DOHH2 (cell line): ENCODE measurements around the gene TRIM41.
"Not testable (repeated sequence)": the region's sequence is repeated elsewhere in the genome, so short reads cannot be mapped to it uniquely, and the experiment has no call there.

Experiments used
- H3F3A ChIP-seq: fragments of 200-600 bp; sonication (generic), shearing (Covaris generic); 2 replicates; pipeline ENCODE4 v1.6.0; 2016; ENCODE audit warnings: antibody characterized with exemption, mild to moderate bottlenecking; ENCODE audit not compliant: control insufficient read depth, insufficient read depth
- H3K27ac ChIP-seq: fragments of 200-600 bp; sonication (generic); 2 replicates; pipeline ENCODE4 v1.5.1; 2014; ENCODE audit warnings: low read depth, mild to moderate bottlenecking, low read length, moderate library complexity
- H3K27me3 ChIP-seq: fragments of 200-600 bp; sonication (generic); 2 replicates; pipeline ENCODE4 v1.6.1; 2014; ENCODE audit warnings: mild to moderate bottlenecking, low read length, mixed read lengths; ENCODE audit not compliant: control insufficient read depth
- H3K36me3 ChIP-seq: fragments of 200-600 bp; sonication (generic); 2 replicates; pipeline ENCODE4 v1.6.1; 2014; ENCODE audit warnings: mild to moderate bottlenecking, low read length, moderate library complexity, mixed read lengths; ENCODE audit not compliant: control insufficient read depth
- H3K4me1 ChIP-seq: fragments of 200-600 bp; sonication (generic); 2 replicates; pipeline ENCODE4 v1.6.1; 2014; ENCODE audit warnings: mild to moderate bottlenecking, low read length, mixed read lengths; ENCODE audit not compliant: control insufficient read depth
- H3K4me2 ChIP-seq: fragments of 200-600 bp; sonication (generic); 2 replicates; pipeline ENCODE4 v1.6.0; 2014; ENCODE audit warnings: mild to moderate bottlenecking, low read length, moderate library complexity
- H3K4me3 ChIP-seq: fragments of 200-600 bp; sonication (generic); 2 replicates; pipeline ENCODE4 v1.5.1; 2014; ENCODE audit warnings: mild to moderate bottlenecking, low read length, mixed read lengths
- H3K79me2 ChIP-seq: fragments of 200-600 bp; sonication (generic); 2 replicates; pipeline ENCODE4 v1.6.1; 2014; ENCODE audit warnings: mild to moderate bottlenecking, low read length, mixed read lengths; ENCODE audit not compliant: control insufficient read depth
- H3K9me2 ChIP-seq: fragments of 200-600 bp; sonication (generic); replicated peaks from 2 replicates; pipeline ENCODE4 v1.6.1; 2014; ENCODE audit warnings: mild to moderate bottlenecking, low read length, mixed read lengths; ENCODE audit not compliant: control insufficient read depth
- H3K9me3 ChIP-seq: fragments of 200-600 bp; sonication (generic); 2 replicates; pipeline ENCODE4 v1.6.1; 2014; ENCODE audit warnings: antibody characterized with exemption, low read length, mixed read lengths; ENCODE audit not compliant: control insufficient read depth, insufficient read depth
- H4K20me1 ChIP-seq: fragments of 200-600 bp; sonication (generic); 2 replicates; pipeline ENCODE4 v1.6.0; 2014; ENCODE audit warnings: low read depth, mild to moderate bottlenecking, antibody characterized with exemption, low read length, moderate library complexity; ENCODE audit not compliant: control insufficient read depth, insufficient read depth
- CTCF ChIP-seq: fragments of 200-600 bp; sonication (generic); IDR thresholded peaks from one replicate; pipeline ENCODE4 v1.5.1; 2014; ENCODE audit warnings: antibody characterized with exemption, mild to moderate bottlenecking, low read depth, low read length; ENCODE audit not compliant: poor library complexity, severe bottlenecking
- EZH2phosphoT487 ChIP-seq: fragments of 200-600 bp; sonication (generic); IDR thresholded peaks from 2 replicates; pipeline ENCODE4 v1.6.1; 2017; ENCODE audit warnings: borderline replicate concordance, mild to moderate bottlenecking, antibody characterized with exemption, low read length, moderate library complexity, mixed read lengths

TRIM41 gene

GRCh38 chr5:181207960-181208253 lies 15.2 kb upstream of the TRIM41 start:
- no peaks in the 10 kb centered on the region for H4K20me1 ChIP-seq
- H3K27ac ChIP-seq = no peak overlapping the region
- H3K4me1 ChIP-seq = peaks cover 35% of the 10 kb centered on the region
- peaks cover 37% of the 10 kb centered on the region for H3K27me3 ChIP-seq
- peak overlapping the region; percentile 80 for H3K4me3 ChIP-seq
- H3K4me2 ChIP-seq = peak overlapping the region; percentile 83
- H3K9me3 ChIP-seq = no peaks in the 10 kb centered on the region
- H3F3A ChIP-seq = peaks cover 15% of the 10 kb centered on the region
- H3K36me3 ChIP-seq = no peaks in the 10 kb centered on the region
- H3K79me2 ChIP-seq = no peaks in the 10 kb centered on the region
- TF ChIP-seq EZH2phosphoT487 (no peak), CTCF (no peak)
- no peaks in the 10 kb centered on the region for H3K9me2 ChIP-seq

- peaks cover 31% of the 10 kb centered on the region for H3K4me1 ChIP-seq
- peaks cover 26% of the 10 kb centered on the region for H3K27me3 ChIP-seq
- H4K20me1 ChIP-seq, H3K36me3 ChIP-seq, H3K9me3 ChIP-seq, H3K4me2 ChIP-seq, H3K79me2 ChIP-seq, H3K27ac ChIP-seq, H3K9me2 ChIP-seq, H3K4me3 ChIP-seq: not testable (repeated sequence)
- peaks cover 15% of the 10 kb centered on the region for H3F3A ChIP-seq
Observed at GRCh38 chr5:181209006-181209405, 14.1 kb upstream of the TRIM41 start.

- H3K79me2 ChIP-seq, H3K4me2 ChIP-seq, H4K20me1 ChIP-seq, H3K9me3 ChIP-seq, H3K27ac ChIP-seq, H3K36me3 ChIP-seq, H3K4me3 ChIP-seq, H3K9me2 ChIP-seq: not testable (repeated sequence)
- H3K4me1 ChIP-seq = peaks cover 22% of the 10 kb centered on the region
- peaks cover 19% of the 10 kb centered on the region for H3F3A ChIP-seq
- peaks cover 15% of the 10 kb centered on the region for H3K27me3 ChIP-seq
Observed at GRCh38 chr5:181210148-181210547, 12.9 kb upstream of the TRIM41 start.

- not testable (repeated sequence) for H3K79me2 ChIP-seq, H3K4me2 ChIP-seq, H3K9me3 ChIP-seq, H3K36me3 ChIP-seq, H3K27ac ChIP-seq, H3K9me2 ChIP-seq, H3K27me3 ChIP-seq, H3K4me3 ChIP-seq, H4K20me1 ChIP-seq
- Histone ChIP-seq H3K4me1 (peaks cover 16% of the 10 kb centered on the region), H3F3A (peaks cover 19% of the 10 kb centered on the region)
Observed at GRCh38 chr5:181210698-181211097, 12.4 kb upstream of the TRIM41 start.

- Histone ChIP-seq H3K27ac (no peak overlapping the region), H3K4me3 (no peak overlapping the region), H3K9me3 (no peaks in the 10 kb centered on the region), H3K4me1 (peaks cover 15% of the 10 kb centered on the region), H3K9me2 (no peaks in the 10 kb centered on the region), H3K79me2 (no peaks in the 10 kb centered on the region), H3K27me3 (peaks cover 4% of the 10 kb centered on the region), H3K4me2 (no peak overlapping the region), H3F3A (peaks cover 19% of the 10 kb centered on the region), H4K20me1 (no peaks in the 10 kb centered on the region), H3K36me3 (no peaks in the 10 kb centered on the region)
- TF ChIP-seq EZH2phosphoT487 = no peak
- peak; percentile 36 for TF ChIP-seq CTCF
Observed at GRCh38 chr5:181211208-181211607, 11.9 kb upstream of the TRIM41 start.
